ENCODE data around the gene GNAL.

GNAL gene

DNA sequence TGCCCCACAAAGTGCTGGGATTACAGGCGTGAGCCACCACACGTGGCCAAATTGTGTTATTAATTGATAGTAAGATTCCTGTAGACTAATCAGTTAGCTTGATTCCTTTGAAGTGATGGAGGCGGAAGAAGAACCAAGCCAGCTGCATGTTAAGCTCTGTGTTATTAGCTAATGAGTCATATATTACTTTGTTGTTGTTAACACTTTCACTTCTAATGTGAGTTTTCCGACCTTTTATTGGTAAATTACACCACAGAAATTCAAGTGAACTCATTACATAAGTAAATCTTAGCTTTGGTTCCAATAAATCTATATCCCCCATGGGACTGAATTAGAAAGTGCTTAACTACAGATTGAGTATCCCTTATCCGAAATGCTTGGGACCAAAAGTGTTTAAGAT, 182.4 kb downstream of the GNAL start:
- H3K9me3 Mint-ChIP-seq, result peaks cover 5 to 6% of the 10 kb centered on the region in 2 donors
- no peak overlapping the region for H3K27ac Mint-ChIP-seq
- H3K27me3 Mint-ChIP-seq, result peaks cover 3 to 5% of the 10 kb centered on the region in 2 donors
- H3K4me3 Mint-ChIP-seq, result no peak overlapping the region
- no peak for DNase-seq
- H3K4me1 Mint-ChIP-seq, result peaks cover 4 to 9% of the 10 kb centered on the region in 2 donors
- ATAC-seq (replicated peaks), result peak in 1 of 2 donors; percentile 50
- H3K36me3 Mint-ChIP-seq, result peaks cover 7 to 9% of the 10 kb centered on the region in 2 donors

DNA sequence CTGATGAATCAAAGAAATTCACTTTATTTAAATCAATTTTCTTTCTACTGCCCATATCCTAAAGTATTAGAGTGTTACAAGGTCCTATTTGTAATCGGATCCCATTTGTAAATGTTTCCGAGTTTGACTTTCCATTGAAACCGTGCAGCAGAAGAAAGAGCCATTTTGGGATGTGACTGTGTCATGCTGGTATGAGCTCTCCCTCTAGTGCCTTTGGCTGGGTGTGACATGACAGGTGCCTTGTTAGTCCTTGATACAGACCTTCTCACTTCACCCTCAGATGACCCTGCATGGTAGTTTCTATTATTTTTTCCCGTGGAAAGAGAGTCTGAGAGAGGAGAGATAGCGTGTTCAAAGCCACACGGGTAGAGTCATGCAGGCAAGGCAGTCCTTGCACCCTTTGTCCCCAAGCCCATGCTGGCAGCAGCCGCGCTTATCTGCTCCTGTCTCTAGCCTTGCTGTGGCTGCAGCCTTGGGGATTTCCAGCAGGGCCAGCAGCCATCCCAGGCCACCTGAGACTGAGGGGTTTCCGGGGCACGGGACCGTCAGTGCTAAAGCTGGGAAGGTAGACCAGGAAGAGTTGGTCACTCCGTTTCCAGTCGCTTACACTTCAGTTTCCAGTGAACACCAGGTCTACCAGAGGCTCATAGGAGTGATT, 183.5 kb downstream of the GNAL start:
- H3K4me1 Mint-ChIP-seq, result peaks cover 4 to 9% of the 10 kb centered on the region in 2 donors
- no peak overlapping the region for H3K4me3 Mint-ChIP-seq
- H3K27ac Mint-ChIP-seq, result no peak overlapping the region
- DNase-seq (no peak), ATAC-seq (replicated peaks) (peak in 1 of 2 donors; percentile 27)
- peaks cover 5 to 6% of the 10 kb centered on the region in 2 donors for H3K9me3 Mint-ChIP-seq
- peaks cover 3 to 5% of the 10 kb centered on the region in 2 donors for H3K27me3 Mint-ChIP-seq
- H3K36me3 Mint-ChIP-seq, result peaks cover 7 to 9% of the 10 kb centered on the region in 2 donors

DNA sequence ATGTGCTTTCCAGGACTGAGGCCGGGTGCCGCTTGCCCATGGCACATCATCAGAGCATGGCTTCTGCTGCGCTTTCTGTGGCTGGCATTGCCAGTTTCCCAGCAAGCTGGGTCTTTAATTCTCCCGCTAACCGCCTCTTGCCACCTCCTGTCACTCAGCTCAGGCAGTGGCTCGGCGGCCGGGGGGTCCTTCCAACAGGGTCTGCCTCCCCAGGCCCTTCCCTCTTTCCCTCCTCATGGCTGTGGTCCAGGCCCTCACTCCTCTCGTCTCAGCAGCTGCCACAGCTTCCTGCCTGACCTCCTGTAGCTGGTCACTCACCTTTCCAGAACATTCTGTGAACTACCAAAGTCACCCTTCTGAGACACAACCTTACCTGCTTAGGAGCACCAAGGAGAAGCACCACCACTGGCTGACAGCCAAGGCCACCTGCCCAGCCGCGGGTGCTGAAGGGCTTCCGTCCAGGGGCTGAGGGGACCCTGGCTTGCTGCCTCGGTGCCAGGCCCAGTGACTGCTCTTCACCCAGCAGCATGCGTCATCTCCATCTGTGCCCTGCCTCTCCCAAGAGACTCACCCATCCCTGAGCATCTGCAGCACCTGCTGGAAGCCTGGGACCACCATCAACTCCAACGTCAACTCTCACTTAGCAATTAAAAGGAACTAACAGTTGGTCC, 184.7 kb downstream of the GNAL start:
- DNase-seq, result no peak
- Mint-ChIP-seq H3K27ac (no peak overlapping the region), H3K9me3 (peaks cover 5 to 6% of the 10 kb centered on the region in 2 donors), H3K4me1 (peaks cover under 1 to 3% of the 10 kb centered on the region in 2 donors), H3K4me3 (no peak overlapping the region), H3K36me3 (peaks cover 7 to 9% of the 10 kb centered on the region in 2 donors), H3K27me3 (peaks cover 3 to 5% of the 10 kb centered on the region in 2 donors)
- ATAC-seq (replicated peaks), result no peak

DNA sequence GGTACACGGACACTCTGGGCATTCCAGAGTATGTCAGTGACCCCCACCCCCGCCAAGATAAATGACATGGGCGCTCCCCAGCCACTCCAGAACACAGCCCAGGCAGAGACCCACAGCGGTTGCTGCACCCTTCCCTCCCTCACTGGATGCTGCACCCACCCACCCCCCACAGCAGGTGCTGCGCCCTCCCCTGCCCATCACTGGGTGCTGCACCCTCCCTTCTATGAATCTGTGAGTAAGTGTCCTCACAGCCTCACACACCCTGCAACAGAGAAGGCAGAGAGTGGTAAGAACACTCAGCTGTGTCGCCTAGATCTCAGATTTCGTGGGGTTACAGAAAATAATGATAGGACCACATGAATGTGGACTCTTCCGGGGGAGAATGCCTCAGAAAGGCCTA, 185.6 kb downstream of the GNAL start:
- peaks cover 5 to 6% of the 10 kb centered on the region in 2 donors for H3K9me3 Mint-ChIP-seq
- DNase-seq (no peak), ATAC-seq (replicated peaks) (no peak)
- H3K27me3 Mint-ChIP-seq, result peaks cover 3 to 5% of the 10 kb centered on the region in 2 donors
- H3K4me1 Mint-ChIP-seq, result peaks cover 0 to 2% of the 10 kb centered on the region in 2 donors
- H3K4me3 Mint-ChIP-seq, result no peak overlapping the region
- no peak overlapping the region for H3K27ac Mint-ChIP-seq
- peaks cover 7 to 9% of the 10 kb centered on the region in 2 donors for H3K36me3 Mint-ChIP-seq

DNA sequence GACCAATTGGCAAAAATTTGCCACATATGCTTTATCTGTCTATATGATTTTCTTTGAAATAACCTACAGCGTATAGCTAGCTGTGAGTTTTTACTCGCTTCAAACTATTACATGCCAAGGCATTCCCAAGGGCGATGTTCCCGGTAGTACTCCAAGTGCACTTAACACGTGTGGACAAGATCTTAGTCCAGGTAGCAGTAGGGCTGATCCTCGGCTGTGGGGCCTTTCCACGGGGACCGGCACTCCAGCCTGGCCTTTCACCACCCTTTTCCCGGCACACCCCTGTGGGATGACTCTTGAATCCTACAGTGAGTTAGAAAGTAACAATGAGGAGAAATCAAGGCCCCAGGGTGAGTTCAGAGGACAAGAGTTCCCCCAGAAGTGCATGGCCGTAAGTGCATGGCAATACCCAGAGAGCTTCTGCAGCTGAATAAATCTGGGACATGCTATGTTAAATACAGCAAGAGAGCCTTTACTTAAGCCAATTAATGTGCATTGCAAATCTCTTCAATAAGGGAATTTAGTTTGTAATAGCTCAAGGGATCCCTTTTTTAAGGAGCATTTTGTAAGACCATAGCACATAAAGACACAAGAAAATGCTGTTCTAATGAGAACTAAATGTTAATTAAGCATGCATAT, 188.6 kb downstream of the GNAL start:
- H3K4me1 Mint-ChIP-seq, result peaks cover 14 to 17% of the 10 kb centered on the region in 2 donors
- H3K9me3 Mint-ChIP-seq, result peaks cover 5 to 6% of the 10 kb centered on the region in 2 donors
- no peak overlapping the region for H3K27ac Mint-ChIP-seq
- no peak for ATAC-seq (replicated peaks)
- peaks cover 19 to 20% of the 10 kb centered on the region in 2 donors for H3K36me3 Mint-ChIP-seq
- H3K27me3 Mint-ChIP-seq, result no peaks in the 10 kb centered on the region
- DNase-seq, result no peak
- no peak overlapping the region for H3K4me3 Mint-ChIP-seq

DNA sequence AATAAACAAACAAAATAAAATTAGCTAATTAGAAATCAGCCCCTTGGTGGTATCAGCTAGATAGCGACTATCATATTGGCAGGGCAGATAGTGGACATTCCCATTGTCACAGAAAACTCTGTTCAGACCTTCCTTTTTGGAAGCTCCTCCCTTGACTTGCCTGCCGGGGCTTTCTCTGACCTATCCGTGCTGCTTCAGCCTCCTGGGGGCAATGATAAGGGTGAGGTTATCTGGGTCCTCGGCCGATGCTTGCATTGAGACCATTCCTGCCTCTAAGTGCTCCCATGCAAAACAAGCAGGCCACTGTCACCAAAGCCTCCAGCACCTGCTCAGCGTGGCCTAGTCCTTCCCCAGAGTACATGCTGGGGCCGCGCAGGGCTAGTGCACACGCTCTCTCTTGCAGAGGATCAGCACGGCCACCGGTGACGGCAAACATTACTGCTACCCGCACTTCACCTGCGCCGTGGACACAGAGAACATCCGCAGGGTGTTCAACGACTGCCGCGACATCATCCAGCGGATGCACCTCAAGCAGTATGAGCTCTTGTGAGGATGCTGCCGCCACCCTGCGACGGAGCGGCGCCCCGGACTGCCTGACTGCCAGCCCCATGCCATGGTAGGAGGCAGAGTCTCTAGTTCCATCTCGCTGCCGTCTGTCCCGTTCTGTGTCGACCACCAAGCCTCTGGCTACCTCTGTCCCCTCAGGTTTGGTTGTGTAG, 191.7 kb downstream of the GNAL start:
- ATAC-seq (replicated peaks), result no peak

DNA sequence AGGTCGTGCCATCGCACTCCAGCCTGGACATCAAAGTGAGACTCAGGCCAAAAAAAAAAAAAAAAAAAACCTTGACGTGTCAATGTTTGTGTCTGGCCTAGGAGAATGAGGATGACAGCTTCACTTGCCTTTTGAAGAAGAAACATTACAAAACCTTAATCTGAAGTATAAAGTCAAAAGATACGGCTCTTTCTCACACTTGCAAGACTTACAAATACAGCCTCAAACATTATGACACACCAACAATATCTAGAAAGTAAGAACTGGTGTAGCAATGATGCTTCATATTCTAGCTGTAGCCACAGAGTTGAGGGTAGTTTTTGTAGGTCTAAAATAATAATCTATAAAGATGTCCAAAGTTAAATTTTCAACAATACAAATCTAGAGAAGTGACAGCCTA, 193.6 kb downstream of the GNAL start:
- Mint-ChIP-seq H3K36me3 (peaks cover 37 to 40% of the 10 kb centered on the region in 2 donors), H3K4me3 (no peak overlapping the region), H3K9me3 (no peaks in the 10 kb centered on the region), H3K27me3 (no peaks in the 10 kb centered on the region), H3K27ac (no peak overlapping the region), H3K4me1 (peaks cover 29 to 47% of the 10 kb centered on the region in 2 donors)
- no peak for DNase-seq
- no peak for ATAC-seq (replicated peaks)

More for the DNA sequence above, 191.7 kb downstream of the GNAL start:
- no peak for DNase-seq
- Mint-ChIP-seq H3K27me3 (no peaks in the 10 kb centered on the region), H3K36me3 (peaks cover 26 to 33% of the 10 kb centered on the region in 2 donors), H3K4me3 (peak overlapping the region in 1 of 2 donors; percentile 8), H3K9me3 (peaks cover 2% of the 10 kb centered on the region in 2 donors), H3K4me1 (peaks cover 29 to 47% of the 10 kb centered on the region in 2 donors), H3K27ac (peak overlapping the region; percentile 77)

DNA sequence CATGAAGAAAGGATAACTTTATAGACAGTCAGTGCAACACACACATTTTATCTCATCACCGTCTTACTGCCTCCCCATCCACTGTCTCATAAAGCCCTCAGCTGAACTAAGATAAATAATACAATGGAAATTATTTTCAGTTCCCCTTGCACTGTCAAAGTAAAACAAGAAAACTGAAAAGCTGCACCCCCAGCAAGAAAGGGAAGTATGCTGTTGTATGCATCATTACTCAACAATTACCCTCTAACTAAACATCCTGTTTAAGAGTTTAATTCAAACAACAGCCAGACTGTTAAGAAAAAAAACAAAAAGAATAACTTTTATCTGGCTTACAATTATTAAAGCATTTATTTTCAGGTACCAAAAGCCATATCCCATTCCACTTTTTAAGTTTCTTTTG, 194.1 kb downstream of the GNAL start:
- Mint-ChIP-seq H3K27ac (no peak overlapping the region), H3K27me3 (no peaks in the 10 kb centered on the region), H3K4me1 (peaks cover 29 to 47% of the 10 kb centered on the region in 2 donors), H3K36me3 (peaks cover 42 to 44% of the 10 kb centered on the region in 2 donors), H3K9me3 (no peaks in the 10 kb centered on the region), H3K4me3 (peak overlapping the region in 1 of 2 donors; percentile 22)
- peak; percentile 98 to 99 for ATAC-seq (replicated peaks)
- peak; percentile 14 for DNase-seq

DNA sequence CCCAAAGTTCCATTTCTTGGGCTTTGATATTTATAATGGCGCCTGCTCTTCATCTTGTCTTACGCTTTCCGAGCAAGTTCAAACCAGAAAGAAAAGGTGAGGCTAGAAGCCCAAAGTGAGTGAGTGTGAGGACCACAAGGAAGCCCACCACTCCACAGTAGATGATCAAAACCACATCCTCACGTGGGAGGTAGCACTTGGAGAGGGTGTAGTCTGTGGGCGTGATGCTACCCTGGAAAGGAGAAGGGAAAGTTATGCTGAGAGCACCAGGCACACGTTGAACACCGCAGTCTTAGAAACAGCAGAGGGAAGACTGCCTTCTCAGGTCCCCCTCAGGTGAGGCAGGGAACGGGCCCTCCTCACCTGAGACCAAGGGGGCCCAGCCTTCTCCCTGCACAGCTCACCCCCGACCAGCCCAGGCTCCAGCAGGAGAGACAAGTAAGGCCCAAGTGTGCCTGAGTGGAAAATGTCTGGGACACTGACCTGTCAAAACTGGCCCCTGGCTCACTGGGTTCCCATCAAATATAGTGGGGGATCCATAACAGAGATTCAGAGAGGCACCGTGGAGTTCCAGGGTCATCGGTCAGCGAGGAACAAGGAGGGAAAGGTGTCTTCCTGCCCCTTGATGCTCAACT, 195.4 kb downstream of the GNAL start:
- Mint-ChIP-seq H3K36me3 (peaks cover 46% of the 10 kb centered on the region in 2 donors), H3K27ac (peak overlapping the region; percentile 63), H3K9me3 (no peaks in the 10 kb centered on the region), H3K4me3 (peak overlapping the region in 1 of 2 donors; percentile 34), H3K27me3 (no peaks in the 10 kb centered on the region), H3K4me1 (peaks cover 29 to 47% of the 10 kb centered on the region in 2 donors)
- DNase-seq, result no peak
- ATAC-seq (replicated peaks), result no peak

DNA sequence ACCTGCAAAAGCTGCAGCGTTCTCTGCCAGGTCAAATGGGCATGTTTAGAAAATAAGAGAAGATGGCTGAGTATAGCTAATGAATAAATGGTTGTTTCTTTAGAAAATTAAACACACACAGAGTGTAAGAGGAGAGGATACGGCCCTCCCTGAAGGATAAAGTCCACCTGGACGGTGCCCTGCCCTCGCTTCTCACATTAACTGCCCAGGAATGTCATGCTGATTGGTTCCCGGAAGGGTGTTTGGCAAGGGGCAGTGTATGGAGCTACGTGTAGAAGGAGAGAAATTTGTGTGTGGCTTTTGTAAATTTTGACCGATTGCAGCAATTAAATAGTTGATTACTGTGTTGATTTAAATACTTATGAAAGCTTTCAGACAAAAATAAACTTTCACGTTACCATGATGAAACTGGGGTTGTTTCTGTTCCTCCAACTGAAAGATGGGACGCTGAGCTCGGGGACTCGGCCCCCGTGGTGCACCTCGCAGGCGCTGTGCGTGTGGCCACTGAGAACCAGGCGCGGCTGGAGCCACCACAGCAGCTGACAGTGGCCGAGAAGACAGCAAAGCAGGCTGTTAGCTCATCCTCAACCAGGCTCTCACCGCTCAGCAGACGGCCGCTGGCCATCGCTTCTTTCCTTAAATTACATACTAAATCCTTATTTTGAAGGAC, 196.3 kb downstream of the GNAL start:
- Mint-ChIP-seq H3K4me1 (peaks cover 29 to 47% of the 10 kb centered on the region in 2 donors), H3K9me3 (no peaks in the 10 kb centered on the region), H3K4me3 (no peak overlapping the region), H3K27me3 (no peaks in the 10 kb centered on the region), H3K36me3 (peaks cover 51% of the 10 kb centered on the region in 2 donors), H3K27ac (no peak overlapping the region)
- no peak for ATAC-seq (replicated peaks)
- DNase-seq, result no peak

DNA sequence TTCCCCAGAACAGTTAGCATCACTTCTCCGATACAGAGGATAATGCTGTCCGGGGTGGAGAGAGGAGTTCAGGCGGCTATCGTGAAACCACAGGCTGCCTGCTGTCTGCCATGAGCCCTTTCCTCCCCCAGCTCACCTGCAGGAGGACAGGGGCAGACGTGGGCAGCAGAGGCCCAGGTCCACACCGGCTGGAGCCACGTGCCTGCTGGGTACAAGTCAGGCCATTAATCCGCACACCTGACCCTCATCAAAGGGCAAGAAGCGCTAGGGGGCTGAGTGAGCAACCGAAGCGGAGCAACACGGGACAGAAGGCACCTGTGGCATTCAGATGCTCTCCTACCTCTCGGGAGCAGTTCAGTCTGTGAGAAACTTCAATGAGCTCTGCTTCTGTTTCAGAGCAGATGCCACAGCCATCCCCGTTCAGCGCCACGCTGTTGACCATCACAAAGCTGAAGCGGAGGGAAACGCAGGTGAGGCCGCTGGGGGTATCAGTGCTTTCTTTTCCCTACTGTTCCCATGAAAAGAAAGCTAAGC, 197.6 kb downstream of the GNAL start:
- H3K9me3 Mint-ChIP-seq, result no peaks in the 10 kb centered on the region
- DNase-seq (no peak), ATAC-seq (replicated peaks) (no peak)
- H3K4me3 Mint-ChIP-seq, result no peak overlapping the region
- peaks cover 46 to 50% of the 10 kb centered on the region in 2 donors for H3K36me3 Mint-ChIP-seq
- no peaks in the 10 kb centered on the region for H3K27me3 Mint-ChIP-seq
- no peak overlapping the region for H3K27ac Mint-ChIP-seq
- H3K4me1 Mint-ChIP-seq, result peaks cover 19 to 38% of the 10 kb centered on the region in 2 donors

DNA sequence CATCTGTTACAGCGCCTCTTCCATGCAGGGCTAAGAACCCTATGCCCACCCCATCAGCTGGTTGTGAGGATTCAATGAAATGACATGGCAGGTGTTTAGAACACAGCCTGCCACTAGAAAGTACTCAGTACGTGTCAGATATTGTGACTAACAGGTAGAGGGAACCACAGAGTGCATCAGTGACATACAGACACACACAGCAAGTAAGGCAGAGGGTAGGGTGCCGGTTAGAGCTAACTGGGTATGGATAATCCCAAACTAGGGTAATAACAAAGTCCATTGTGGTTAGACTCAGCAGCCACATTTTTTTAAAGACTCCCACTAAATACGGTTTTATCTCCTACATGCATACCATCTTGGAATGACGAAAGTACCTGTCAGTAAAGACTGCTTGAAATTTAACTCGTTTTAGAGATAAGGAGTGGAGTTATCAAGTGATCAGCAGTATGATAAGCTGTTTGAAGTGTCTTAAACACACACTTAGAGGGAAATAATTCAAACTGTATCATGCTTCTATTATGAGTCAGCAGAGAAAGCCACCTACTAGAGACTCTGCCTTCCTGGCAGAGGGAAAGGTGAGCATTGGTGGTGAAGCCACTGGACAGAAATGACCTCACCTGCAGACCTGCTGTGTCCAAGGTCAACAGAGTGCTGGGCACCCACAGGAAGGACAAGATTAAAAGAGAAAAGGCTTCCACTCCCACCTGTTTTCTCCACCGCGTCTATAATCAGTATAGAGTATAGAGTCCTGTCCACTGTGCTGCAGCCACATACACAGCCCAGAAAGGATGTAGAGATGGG, 198.5 kb downstream of the GNAL start:
- peaks cover 15 to 31% of the 10 kb centered on the region in 2 donors for H3K4me1 Mint-ChIP-seq
- H3K36me3 Mint-ChIP-seq, result peaks cover 44 to 51% of the 10 kb centered on the region in 2 donors
- DNase-seq, result no peak
- H3K27me3 Mint-ChIP-seq, result no peaks in the 10 kb centered on the region
- no peak overlapping the region for H3K4me3 Mint-ChIP-seq
- ATAC-seq (replicated peaks), result no peak
- H3K9me3 Mint-ChIP-seq, result no peaks in the 10 kb centered on the region
- H3K27ac Mint-ChIP-seq, result no peak overlapping the region

Measured in stimulated activated naive B cell treated with anti-CD40 and anti-IgM and Interleukin-4, amounts not matched to agents 10 μg/mL and 1 μg/mL and 100 μg/mL, for 72 hours (primary cell).